K562 (cell line): ENCODE results near the gene CBLL1. TPM values are rescaled to one million over a fixed set of nuclear protein-coding genes. Genes with fewer than 3 reads are reported as not detected.

Experiments used
- FOXJ3 ChIP-seq: sonication (generic); formaldehyde crosslinking; IDR thresholded peaks from 2 replicates; pipeline ENCODE4 v1.4.0; 2020; ENCODE audit warnings: mild to moderate bottlenecking, missing genetic modification reagents
- LARP7 ChIP-seq: fragments of 450-650 bp; IDR thresholded peaks from 2 replicates; pipeline ENCODE4 v1.6.1; 2016
- MED1 ChIP-seq: sonication (generic); formaldehyde crosslinking; IDR thresholded peaks from 2 replicates; pipeline ENCODE4 v1.8.1; 2023; ENCODE audit warnings: missing genetic modification reagents, borderline replicate concordance
- NCOR1 ChIP-seq: fragments of 450-650 bp; IDR thresholded peaks from 2 replicates; pipeline ENCODE4 v1.6.1; 2016; ENCODE audit warnings: mild to moderate bottlenecking, moderate library complexity
- RFX1 ChIP-seq: fragments of 450-650 bp; IDR thresholded peaks from 2 replicates; pipeline ENCODE4 v1.6.1; 2016; ENCODE audit warnings: mild to moderate bottlenecking, moderate library complexity
- TARDBP ChIP-seq: fragments of 450-650 bp; IDR thresholded peaks from 2 replicates; pipeline ENCODE4 v1.6.1; 2016
- YY1 ChIP-seq, 3 experiments: IDR thresholded peaks; 2 replicates each; pipeline ENCODE4 v1.6.1; 2011; ENCODE audit warnings: low read length in 2 of 3, mild to moderate bottlenecking in 2 of 3, moderate library complexity in 2 of 3, borderline replicate concordance in 1 of 3, control low read depth in 1 of 3, low read depth in 1 of 3; ENCODE audit not compliant: insufficient read depth in 3 of 3, insufficient replicate concordance in 2 of 3, control insufficient read depth in 1 of 3, insufficient read length in 1 of 3; ENCODE audit errors: extremely low read depth in 1 of 3
- ZC3H8 ChIP-seq: fragments of 450-650 bp; IDR thresholded peaks from 2 replicates; pipeline ENCODE4 v1.6.1; 2017
- ZEB2 ChIP-seq: fragments of 450-650 bp; IDR thresholded peaks from 2 replicates; pipeline ENCODE4 v1.6.1; 2016
- ZNF431 ChIP-seq: sonication (generic); formaldehyde crosslinking; IDR thresholded peaks from 2 replicates; pipeline ENCODE4 v1.8.0; 2022; ENCODE audit warnings: mild to moderate bottlenecking, missing genetic modification reagents
- ZSCAN32 ChIP-seq: fragments of 450-650 bp; formaldehyde crosslinking; IDR thresholded peaks from 2 replicates; pipeline ENCODE4 v1.4.0; 2020; ENCODE audit warnings: mild to moderate bottlenecking, moderate library complexity
- polyA plus RNA-seq, 8 experiments: library from polyadenylated mRNA; depleted of rRNA in 4 of 8; stranded (reverse) in 5 of 8; unstranded in 3 of 8; fragments of >200 nt; fragmentation: Nextera tagmentation in 2 of 8; fragmentation: Illumina TruSeq in 1 of 8; extraction: Ambion mirVana in 2 of 8; extraction: Trizol in 1 of 8; gene quantifications; 2 replicates each; pipeline versions ENCODE4 v1.2.1 to v1.2.3, GENCODE V29; 2011 to 2014; ENCODE audit warnings: inconsistent platforms in 1 of 8, missing spikeins in 1 of 8
- total RNA-seq, 7 experiments: library from RNA; depleted of rRNA in 6 of 7; stranded (reverse); fragments of >200 nt in 6 of 7; fragmentation: Illumina TruSeq in 2 of 7; extraction: Trizol in 2 of 7; gene quantifications; 2 replicates each; pipeline versions ENCODE4 v1.2.1 to v1.2.3, GENCODE V29; 2011 to 2021; ENCODE audit warnings: low replicate concordance in 1 of 7
- TF ChIP-seq, protein P1 (sequence below), 2 experiments: fragments of 450-650 bp; formaldehyde crosslinking in 1 of 2; IDR thresholded peaks; 2 replicates each; pipeline versions ENCODE4 v1.4.0 to v1.6.1; 2014 to 2020; ENCODE audit warnings: mild to moderate bottlenecking in 2 of 2, borderline replicate concordance in 1 of 2, low read depth in 1 of 2
- TF ChIP-seq, protein P2 (sequence below), 2 experiments: IDR thresholded peaks; 2 replicates each; pipeline ENCODE4 v1.6.1; 2012; ENCODE audit warnings: improper control_type of control experiment in 2 of 2, low read depth in 2 of 2, low read length in 2 of 2, borderline replicate concordance in 1 of 2
- TF ChIP-seq, protein P3 (sequence below): fragments of 250-450 bp; sonication (Bioruptor Pico); IDR thresholded peaks from 2 replicates; pipeline ENCODE4 v1.8.0; 2021; ENCODE audit warnings: moderate library complexity, mild to moderate bottlenecking, inconsistent platforms

CBLL1 gene
- total and polyA plus RNA-seq, 9 of the 15 experiments (the other 6 are each of a cell fraction or from before 2014, with no cell fraction given): 14.7 to 67.9 (median 35.4) TPM

DNA sequence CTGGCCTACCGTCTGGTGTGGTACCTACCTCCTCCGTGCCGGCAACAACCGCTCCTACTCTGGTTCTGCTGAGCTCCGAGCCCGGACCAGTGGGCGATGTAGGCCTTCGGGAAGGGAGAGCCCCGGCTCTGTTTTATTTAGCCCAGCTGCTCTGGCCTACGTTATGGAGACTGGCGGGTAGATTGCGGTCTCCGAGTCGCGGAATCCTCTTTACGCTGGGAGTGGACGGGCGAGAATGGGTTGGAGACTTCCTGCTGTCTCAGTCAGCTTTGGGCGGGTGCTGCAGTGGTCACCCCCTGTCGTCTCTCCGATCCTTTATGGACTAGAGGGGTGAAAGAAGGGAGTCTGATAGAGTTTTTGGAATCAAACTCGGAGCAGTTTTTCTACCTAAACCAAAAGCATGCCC lies 406 bp downstream of the CBLL1 start (continued):
- TF ChIP-seq, protein P1, sequence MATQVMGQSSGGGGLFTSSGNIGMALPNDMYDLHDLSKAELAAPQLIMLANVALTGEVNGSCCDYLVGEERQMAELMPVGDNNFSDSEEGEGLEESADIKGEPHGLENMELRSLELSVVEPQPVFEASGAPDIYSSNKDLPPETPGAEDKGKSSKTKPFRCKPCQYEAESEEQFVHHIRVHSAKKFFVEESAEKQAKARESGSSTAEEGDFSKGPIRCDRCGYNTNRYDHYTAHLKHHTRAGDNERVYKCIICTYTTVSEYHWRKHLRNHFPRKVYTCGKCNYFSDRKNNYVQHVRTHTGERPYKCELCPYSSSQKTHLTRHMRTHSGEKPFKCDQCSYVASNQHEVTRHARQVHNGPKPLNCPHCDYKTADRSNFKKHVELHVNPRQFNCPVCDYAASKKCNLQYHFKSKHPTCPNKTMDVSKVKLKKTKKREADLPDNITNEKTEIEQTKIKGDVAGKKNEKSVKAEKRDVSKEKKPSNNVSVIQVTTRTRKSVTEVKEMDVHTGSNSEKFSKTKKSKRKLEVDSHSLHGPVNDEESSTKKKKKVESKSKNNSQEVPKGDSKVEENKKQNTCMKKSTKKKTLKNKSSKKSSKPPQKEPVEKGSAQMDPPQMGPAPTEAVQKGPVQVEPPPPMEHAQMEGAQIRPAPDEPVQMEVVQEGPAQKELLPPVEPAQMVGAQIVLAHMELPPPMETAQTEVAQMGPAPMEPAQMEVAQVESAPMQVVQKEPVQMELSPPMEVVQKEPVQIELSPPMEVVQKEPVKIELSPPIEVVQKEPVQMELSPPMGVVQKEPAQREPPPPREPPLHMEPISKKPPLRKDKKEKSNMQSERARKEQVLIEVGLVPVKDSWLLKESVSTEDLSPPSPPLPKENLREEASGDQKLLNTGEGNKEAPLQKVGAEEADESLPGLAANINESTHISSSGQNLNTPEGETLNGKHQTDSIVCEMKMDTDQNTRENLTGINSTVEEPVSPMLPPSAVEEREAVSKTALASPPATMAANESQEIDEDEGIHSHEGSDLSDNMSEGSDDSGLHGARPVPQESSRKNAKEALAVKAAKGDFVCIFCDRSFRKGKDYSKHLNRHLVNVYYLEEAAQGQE (IDR thresholded peaks at IDR 0.05; ENCODE audit: borderline replicate concordance): no peak
- TF ChIP-seq, protein P1 (CRISPR knock-in tag; IDR thresholded peaks at IDR 0.05; ENCODE audit: low read depth): no peak
- TF ChIP-seq MED1 (CRISPR knock-in tag): no peak
- TF ChIP-seq, protein P2, sequence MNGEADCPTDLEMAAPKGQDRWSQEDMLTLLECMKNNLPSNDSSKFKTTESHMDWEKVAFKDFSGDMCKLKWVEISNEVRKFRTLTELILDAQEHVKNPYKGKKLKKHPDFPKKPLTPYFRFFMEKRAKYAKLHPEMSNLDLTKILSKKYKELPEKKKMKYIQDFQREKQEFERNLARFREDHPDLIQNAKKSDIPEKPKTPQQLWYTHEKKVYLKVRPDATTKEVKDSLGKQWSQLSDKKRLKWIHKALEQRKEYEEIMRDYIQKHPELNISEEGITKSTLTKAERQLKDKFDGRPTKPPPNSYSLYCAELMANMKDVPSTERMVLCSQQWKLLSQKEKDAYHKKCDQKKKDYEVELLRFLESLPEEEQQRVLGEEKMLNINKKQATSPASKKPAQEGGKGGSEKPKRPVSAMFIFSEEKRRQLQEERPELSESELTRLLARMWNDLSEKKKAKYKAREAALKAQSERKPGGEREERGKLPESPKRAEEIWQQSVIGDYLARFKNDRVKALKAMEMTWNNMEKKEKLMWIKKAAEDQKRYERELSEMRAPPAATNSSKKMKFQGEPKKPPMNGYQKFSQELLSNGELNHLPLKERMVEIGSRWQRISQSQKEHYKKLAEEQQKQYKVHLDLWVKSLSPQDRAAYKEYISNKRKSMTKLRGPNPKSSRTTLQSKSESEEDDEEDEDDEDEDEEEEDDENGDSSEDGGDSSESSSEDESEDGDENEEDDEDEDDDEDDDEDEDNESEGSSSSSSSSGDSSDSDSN (IDR thresholded peaks at IDR 0.05; ENCODE audit: borderline replicate concordance in 1 of 2, low read depth in 2 of 2, low read length in 2 of 2): 0 out of 4 replicates have a peak, but pooled peaks have one; percentile 34 to 65
- TF ChIP-seq FOXJ3 (CRISPR knock-in tag): 0 out of 2 replicates have a peak, but pooled peaks have one; percentile 46
- TF ChIP-seq YY1 (IDR thresholded peaks at IDR 0.05; ENCODE audit: borderline replicate concordance in 1 of 3, control insufficient read depth in 1 of 3, extremely low read depth in 1 of 3, insufficient read depth in 3 of 3, insufficient read length in 1 of 3, insufficient replicate concordance in 2 of 3, low read depth in 1 of 3, low read length in 2 of 3): no peak
- TF ChIP-seq TARDBP: 0 out of 2 replicates have a peak, but pooled peaks have one; percentile 15
- no peak for TF ChIP-seq RFX1
- TF ChIP-seq ZSCAN32: no peak
- no peak for TF ChIP-seq ZNF431
- peak; percentile 65; the same call in 1 of the 2 replicates for TF ChIP-seq ZC3H8
- TF ChIP-seq LARP7: no peak
- TF ChIP-seq ZEB2: no peak
- TF ChIP-seq, protein P3, sequence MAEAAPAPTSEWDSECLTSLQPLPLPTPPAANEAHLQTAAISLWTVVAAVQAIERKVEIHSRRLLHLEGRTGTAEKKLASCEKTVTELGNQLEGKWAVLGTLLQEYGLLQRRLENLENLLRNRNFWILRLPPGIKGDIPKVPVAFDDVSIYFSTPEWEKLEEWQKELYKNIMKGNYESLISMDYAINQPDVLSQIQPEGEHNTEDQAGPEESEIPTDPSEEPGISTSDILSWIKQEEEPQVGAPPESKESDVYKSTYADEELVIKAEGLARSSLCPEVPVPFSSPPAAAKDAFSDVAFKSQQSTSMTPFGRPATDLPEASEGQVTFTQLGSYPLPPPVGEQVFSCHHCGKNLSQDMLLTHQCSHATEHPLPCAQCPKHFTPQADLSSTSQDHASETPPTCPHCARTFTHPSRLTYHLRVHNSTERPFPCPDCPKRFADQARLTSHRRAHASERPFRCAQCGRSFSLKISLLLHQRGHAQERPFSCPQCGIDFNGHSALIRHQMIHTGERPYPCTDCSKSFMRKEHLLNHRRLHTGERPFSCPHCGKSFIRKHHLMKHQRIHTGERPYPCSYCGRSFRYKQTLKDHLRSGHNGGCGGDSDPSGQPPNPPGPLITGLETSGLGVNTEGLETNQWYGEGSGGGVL (CRISPR knock-in tag): no peak
- TF ChIP-seq NCOR1: no peak
